K562 (cell line): ENCODE data around the gene ASIC3. TPM values are rescaled to one million over a fixed set of nuclear protein-coding genes. Genes with fewer than 3 reads are reported as not detected.

Experiments used
- E2F6 ChIP-seq, 2 experiments: IDR thresholded peaks; 2 replicates each; pipeline ENCODE4 v1.6.1; 2011; ENCODE audit warnings: borderline replicate concordance in 1 of 2, control low read depth in 1 of 2, low read depth in 1 of 2, low read length in 1 of 2, mild to moderate bottlenecking in 1 of 2, mixed read lengths in 1 of 2, moderate library complexity in 1 of 2; ENCODE audit not compliant: insufficient read depth in 1 of 2, insufficient read length in 1 of 2, poor library complexity in 1 of 2, severe bottlenecking in 1 of 2; ENCODE audit errors: extremely low read depth in 1 of 2
- EWSR1 ChIP-seq: fragments of 450-650 bp; IDR thresholded peaks from 2 replicates; pipeline ENCODE4 v1.6.1; 2018; ENCODE audit warnings: borderline replicate concordance, mild to moderate bottlenecking, low read depth, moderate library complexity; ENCODE audit not compliant: partially characterized antibody
- FOXJ2 ChIP-seq: fragments of 200-800 bp; sonication (Bioruptor generic); IDR thresholded peaks from 2 replicates; pipeline ENCODE4 v1.6.1; 2016; ENCODE audit warnings: missing genetic modification characterization, missing compliant biosample characterization
- HDGF ChIP-seq: fragments of 450-650 bp; IDR thresholded peaks from 2 replicates; pipeline ENCODE4 v1.6.1; 2016
- KLF16 ChIP-seq: IDR thresholded peaks from 2 replicates; pipeline ENCODE4 v1.6.1; 2016; ENCODE audit warnings: antibody characterized with exemption
- PATZ1 ChIP-seq: fragments of 250-450 bp; sonication (Bioruptor Pico); IDR thresholded peaks from 2 replicates; pipeline ENCODE4 v1.5.0; 2020; ENCODE audit warnings: mild to moderate bottlenecking, borderline replicate concordance
- POLR2H ChIP-seq: IDR thresholded peaks from 2 replicates; pipeline ENCODE4 v1.6.1; 2016; ENCODE audit warnings: missing genetic modification characterization, low read depth, mild to moderate bottlenecking, control low read depth, missing compliant biosample characterization, moderate library complexity
- TCF7L2 ChIP-seq: fragments of 150-350 bp; IDR thresholded peaks from 2 replicates; pipeline ENCODE4 v1.6.1; 2016; ENCODE audit warnings: low read depth, mild to moderate bottlenecking, low read length, moderate library complexity
- USF2 ChIP-seq: sonication (generic); formaldehyde crosslinking; IDR thresholded peaks from 2 replicates; pipeline ENCODE4 v1.5.0; 2020; ENCODE audit warnings: missing genetic modification reagents
- ZFP1 ChIP-seq: fragments of 450-650 bp; formaldehyde crosslinking; IDR thresholded peaks from 2 replicates; pipeline ENCODE4 v1.4.0; 2020; ENCODE audit warnings: mild to moderate bottlenecking, mixed read lengths
- ZNF586 ChIP-seq: fragments of 450-650 bp; formaldehyde crosslinking; conservative IDR thresholded peaks from 2 replicates; pipeline ENCODE4 v1.4.0; 2020; ENCODE audit warnings: mild to moderate bottlenecking, moderate library complexity
- ZNF830 ChIP-seq: fragments of 250-450 bp; sonication (Bioruptor Pico); IDR thresholded peaks from 2 replicates; pipeline ENCODE4 v1.5.0; 2021; ENCODE audit warnings: mild to moderate bottlenecking
- polyA plus RNA-seq, 8 experiments: library from polyadenylated mRNA; depleted of rRNA in 4 of 8; stranded (reverse) in 5 of 8; unstranded in 3 of 8; fragments of >200 nt; fragmentation: Nextera tagmentation in 2 of 8; fragmentation: Illumina TruSeq in 1 of 8; extraction: Ambion mirVana in 2 of 8; extraction: Trizol in 1 of 8; gene quantifications; 2 replicates each; pipeline versions ENCODE4 v1.2.1 to v1.2.3, GENCODE V29; 2011 to 2014; ENCODE audit warnings: inconsistent platforms in 1 of 8, missing spikeins in 1 of 8
- total RNA-seq, 7 experiments: library from RNA; depleted of rRNA in 6 of 7; stranded (reverse); fragments of >200 nt in 6 of 7; fragmentation: Illumina TruSeq in 2 of 7; extraction: Trizol in 2 of 7; gene quantifications; 2 replicates each; pipeline versions ENCODE4 v1.2.1 to v1.2.3, GENCODE V29; 2011 to 2021; ENCODE audit warnings: low replicate concordance in 1 of 7
- TF ChIP-seq, protein P1 (sequence below), 3 experiments: fragments of 200-800 bp in 1 of 3; fragments of 250-450 bp in 1 of 3; fragments of 450-650 bp in 1 of 3; sonication (Bioruptor Pico) in 1 of 3; sonication (Bioruptor generic) in 1 of 3; formaldehyde crosslinking in 1 of 3; IDR thresholded peaks; 2 replicates each; pipeline versions ENCODE4 v1.6.1 to v1.8.0; 2016 to 2022; ENCODE audit warnings: mild to moderate bottlenecking in 2 of 3, missing genetic modification characterization in 2 of 3, missing compliant biosample characterization in 1 of 3, moderate library complexity in 1 of 3
- TF ChIP-seq, protein P2 (sequence below): fragments of 450-650 bp; formaldehyde crosslinking; IDR thresholded peaks from 2 replicates; pipeline ENCODE4 v1.4.0; 2020; ENCODE audit warnings: mild to moderate bottlenecking, mixed read lengths

ASIC3 gene
- total and polyA plus RNA-seq, 9 of the 15 experiments (the other 6 are each of a cell fraction or from before 2014, with no cell fraction given), result 0.11 to 5.0 (median 0.87) TPM

GRCh38 chr7:151057506-151057988, 9.2 kb downstream of the ASIC3 start, which contains the start of gene CDK5 (continued):
- TF ChIP-seq PATZ1 (CRISPR knock-in tag) (no peak), ZNF586 (CRISPR knock-in tag) (no peak), POLR2H (tag) (no peak), KLF16 (no peak), HDGF (no peak), ZFP1 (CRISPR knock-in tag) (0 out of 2 replicates have a peak, but pooled peaks have one; percentile 37), E2F6 (IDR thresholded peaks at IDR 0.05; ENCODE audit: borderline replicate concordance in 1 of 2, extremely low read depth in 1 of 2, insufficient read depth in 1 of 2, insufficient read length in 1 of 2, low read depth in 1 of 2, low read length in 1 of 2, poor library complexity in 1 of 2, severe bottlenecking in 1 of 2) (peak in 1 of 2 experiments; percentile 9), FOXJ2 (tag) (no peak), EWSR1 (no peak), ZNF830 (CRISPR knock-in tag) (peak; percentile 50; the same call in 1 of the 2 replicates), USF2 (CRISPR knock-in tag) (no peak), TCF7L2 (no peak)
- TF ChIP-seq, protein P1, sequence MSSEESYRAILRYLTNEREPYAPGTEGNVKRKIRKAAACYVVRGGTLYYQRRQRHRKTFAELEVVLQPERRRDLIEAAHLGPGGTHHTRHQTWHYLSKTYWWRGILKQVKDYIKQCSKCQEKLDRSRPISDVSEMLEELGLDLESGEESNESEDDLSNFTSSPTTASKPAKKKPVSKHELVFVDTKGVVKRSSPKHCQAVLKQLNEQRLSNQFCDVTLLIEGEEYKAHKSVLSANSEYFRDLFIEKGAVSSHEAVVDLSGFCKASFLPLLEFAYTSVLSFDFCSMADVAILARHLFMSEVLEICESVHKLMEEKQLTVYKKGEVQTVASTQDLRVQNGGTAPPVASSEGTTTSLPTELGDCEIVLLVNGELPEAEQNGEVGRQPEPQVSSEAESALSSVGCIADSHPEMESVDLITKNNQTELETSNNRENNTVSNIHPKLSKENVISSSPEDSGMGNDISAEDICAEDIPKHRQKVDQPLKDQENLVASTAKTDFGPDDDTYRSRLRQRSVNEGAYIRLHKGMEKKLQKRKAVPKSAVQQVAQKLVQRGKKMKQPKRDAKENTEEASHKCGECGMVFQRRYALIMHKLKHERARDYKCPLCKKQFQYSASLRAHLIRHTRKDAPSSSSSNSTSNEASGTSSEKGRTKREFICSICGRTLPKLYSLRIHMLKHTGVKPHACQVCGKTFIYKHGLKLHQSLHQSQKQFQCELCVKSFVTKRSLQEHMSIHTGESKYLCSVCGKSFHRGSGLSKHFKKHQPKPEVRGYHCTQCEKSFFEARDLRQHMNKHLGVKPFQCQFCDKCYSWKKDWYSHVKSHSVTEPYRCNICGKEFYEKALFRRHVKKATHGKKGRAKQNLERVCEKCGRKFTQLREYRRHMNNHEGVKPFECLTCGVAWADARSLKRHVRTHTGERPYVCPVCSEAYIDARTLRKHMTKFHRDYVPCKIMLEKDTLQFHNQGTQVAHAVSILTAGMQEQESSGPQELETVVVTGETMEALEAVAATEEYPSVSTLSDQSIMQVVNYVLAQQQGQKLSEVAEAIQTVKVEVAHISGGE (CRISPR knock-in tag; IDR thresholded peaks at IDR 0.05), result 0 out of 6 replicates have a peak, but pooled peaks of 1 of the 3 experiments have one; percentile 13
- TF ChIP-seq, protein P2, sequence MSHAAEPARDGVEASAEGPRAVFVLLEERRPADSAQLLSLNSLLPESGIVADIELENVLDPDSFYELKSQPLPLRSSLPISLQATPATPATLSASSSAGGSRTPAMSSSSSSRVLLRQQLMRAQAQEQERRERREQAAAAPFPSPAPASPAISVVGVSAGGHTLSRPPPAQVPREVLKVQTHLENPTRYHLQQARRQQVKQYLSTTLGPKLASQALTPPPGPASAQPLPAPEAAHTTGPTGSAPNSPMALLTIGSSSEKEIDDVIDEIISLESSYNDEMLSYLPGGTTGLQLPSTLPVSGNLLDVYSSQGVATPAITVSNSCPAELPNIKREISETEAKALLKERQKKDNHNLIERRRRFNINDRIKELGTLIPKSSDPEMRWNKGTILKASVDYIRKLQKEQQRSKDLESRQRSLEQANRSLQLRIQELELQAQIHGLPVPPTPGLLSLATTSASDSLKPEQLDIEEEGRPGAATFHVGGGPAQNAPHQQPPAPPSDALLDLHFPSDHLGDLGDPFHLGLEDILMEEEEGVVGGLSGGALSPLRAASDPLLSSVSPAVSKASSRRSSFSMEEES (CRISPR knock-in tag), result no peak
